Measurements from ENCODE around the gene PACS1.
A peak's percentile ranks its signal among the peaks of the same experiment; 100 is the strongest.

Gene PACS1

GRCh38 chr11:66218846-66219620, 149.0 kb downstream of the PACS1 start:
- peaks cover 12 to 14% of the 10 kb centered on the region in 2 donors for H3K4me1 Mint-ChIP-seq (ENCODE audit: low read depth in 2 of 2)
- H3K4me3 Mint-ChIP-seq, result no peak overlapping the region
- DNase-seq, result no peak
- no peak for ATAC-seq (replicated peaks)
- H3K27ac Mint-ChIP-seq, result peak overlapping the region in 1 of 2 donors; percentile 42
- no peaks in the 10 kb centered on the region for H3K9me3 Mint-ChIP-seq
- peaks cover 69% of the 10 kb centered on the region for H3K36me3 Mint-ChIP-seq (ENCODE audit: insufficient read depth)
- H3K27me3 Mint-ChIP-seq, result no peaks in the 10 kb centered on the region

GRCh38 chr11:66219846-66220565, 149.9 kb downstream of the PACS1 start:
- H3K4me3 Mint-ChIP-seq, result no peak overlapping the region
- DNase-seq (no peak), ATAC-seq (replicated peaks) (no peak)
- no peaks in the 10 kb centered on the region for H3K27me3 Mint-ChIP-seq
- no peaks in the 10 kb centered on the region for H3K9me3 Mint-ChIP-seq
- peak overlapping the region; percentile 38 to 93 for H3K27ac Mint-ChIP-seq
- H3K36me3 Mint-ChIP-seq (ENCODE audit: insufficient read depth), result peaks cover 70% of the 10 kb centered on the region
- peaks cover 12 to 14% of the 10 kb centered on the region in 2 donors for H3K4me1 Mint-ChIP-seq (ENCODE audit: low read depth in 2 of 2)

GRCh38 chr11:66220566-66220935, 150.5 kb downstream of the PACS1 start:
- Mint-ChIP-seq H3K27ac (peak overlapping the region; percentile 38 to 93), H3K9me3 (no peaks in the 10 kb centered on the region), H3K4me3 (no peak overlapping the region), H3K36me3 (ENCODE audit: insufficient read depth) (peaks cover 70% of the 10 kb centered on the region), H3K27me3 (no peaks in the 10 kb centered on the region), H3K4me1 (ENCODE audit: low read depth in 2 of 2) (peaks cover 12 to 14% of the 10 kb centered on the region in 2 donors)
- ATAC-seq (replicated peaks), result no peak
- DNase-seq, result no peak

- no peaks in the 10 kb centered on the region for H3K9me3 Mint-ChIP-seq
- no peak for ATAC-seq (replicated peaks)
- no peaks in the 10 kb centered on the region for H3K27me3 Mint-ChIP-seq
- H3K27ac Mint-ChIP-seq, result peak overlapping the region; percentile 93 to 98
- H3K36me3 Mint-ChIP-seq (ENCODE audit: insufficient read depth), result peaks cover 68% of the 10 kb centered on the region
- no peak overlapping the region for H3K4me3 Mint-ChIP-seq
- no peak for DNase-seq
- H3K4me1 Mint-ChIP-seq (ENCODE audit: low read depth in 2 of 2), result peaks cover 12 to 14% of the 10 kb centered on the region in 2 donors
Measured at GRCh38 chr11:66221012-66221411, 150.9 kb downstream of the PACS1 start.

GRCh38 chr11:66221726-66222236, 151.7 kb downstream of the PACS1 start:
- H3K27ac Mint-ChIP-seq, result peak overlapping the region; percentile 93 to 98
- no peak overlapping the region for H3K4me3 Mint-ChIP-seq
- no peak for ATAC-seq (replicated peaks)
- no peak for DNase-seq
- H3K27me3 Mint-ChIP-seq, result no peaks in the 10 kb centered on the region
- peaks cover 12 to 14% of the 10 kb centered on the region in 2 donors for H3K4me1 Mint-ChIP-seq (ENCODE audit: low read depth in 2 of 2)
- H3K9me3 Mint-ChIP-seq, result no peaks in the 10 kb centered on the region
- peaks cover 62% of the 10 kb centered on the region for H3K36me3 Mint-ChIP-seq (ENCODE audit: insufficient read depth)

- Mint-ChIP-seq H3K27me3 (no peaks in the 10 kb centered on the region), H3K36me3 (ENCODE audit: insufficient read depth) (peaks cover 60% of the 10 kb centered on the region), H3K4me1 (ENCODE audit: low read depth in 2 of 2) (peaks cover 12 to 14% of the 10 kb centered on the region in 2 donors), H3K27ac (peak overlapping the region; percentile 93 to 98), H3K4me3 (no peak overlapping the region), H3K9me3 (no peaks in the 10 kb centered on the region)
- ATAC-seq (replicated peaks), result peak; percentile 97
- DNase-seq, result peak; percentile 93 to 95 (median 94)
Measured at GRCh38 chr11:66222358-66223149, 152.5 kb downstream of the PACS1 start.

- no peaks in the 10 kb centered on the region for H3K27me3 Mint-ChIP-seq
- H3K4me3 Mint-ChIP-seq, result no peak overlapping the region
- DNase-seq (no peak), ATAC-seq (replicated peaks) (no peak)
- H3K9me3 Mint-ChIP-seq, result no peaks in the 10 kb centered on the region
- no peak overlapping the region for H3K27ac Mint-ChIP-seq
- peaks cover 9 to 10% of the 10 kb centered on the region in 2 donors for H3K4me1 Mint-ChIP-seq (ENCODE audit: low read depth in 2 of 2)
- H3K36me3 Mint-ChIP-seq (ENCODE audit: insufficient read depth), result peaks cover 59% of the 10 kb centered on the region
Measured at GRCh38 chr11:66224226-66224855, 154.3 kb downstream of the PACS1 start.

GRCh38 chr11:66225066-66225465, 155.0 kb downstream of the PACS1 start:
- Mint-ChIP-seq H3K4me1 (ENCODE audit: low read depth in 2 of 2) (peaks cover 9 to 10% of the 10 kb centered on the region in 2 donors), H3K9me3 (no peaks in the 10 kb centered on the region), H3K36me3 (ENCODE audit: insufficient read depth) (peaks cover 53% of the 10 kb centered on the region), H3K27me3 (no peaks in the 10 kb centered on the region), H3K4me3 (no peak overlapping the region), H3K27ac (no peak overlapping the region)
- ATAC-seq (replicated peaks) (no peak), DNase-seq (no peak)

GRCh38 chr11:66226101-66226500, 156.0 kb downstream of the PACS1 start:
- Mint-ChIP-seq H3K9me3 (no peaks in the 10 kb centered on the region), H3K36me3 (ENCODE audit: insufficient read depth) (peaks cover 55% of the 10 kb centered on the region), H3K4me3 (no peak overlapping the region), H3K27ac (no peak overlapping the region), H3K4me1 (ENCODE audit: low read depth in 2 of 2) (peaks cover 9 to 10% of the 10 kb centered on the region in 2 donors), H3K27me3 (no peaks in the 10 kb centered on the region)
- no peak for DNase-seq
- ATAC-seq (replicated peaks), result no peak

- DNase-seq (no peak), ATAC-seq (replicated peaks) (no peak)
- peaks cover 0 to under 1% of the 10 kb centered on the region in 2 donors for H3K4me1 Mint-ChIP-seq (ENCODE audit: low read depth in 2 of 2)
- no peak overlapping the region for H3K27ac Mint-ChIP-seq
- no peaks in the 10 kb centered on the region for H3K9me3 Mint-ChIP-seq
- no peak overlapping the region for H3K4me3 Mint-ChIP-seq
- peaks cover 49% of the 10 kb centered on the region for H3K36me3 Mint-ChIP-seq (ENCODE audit: insufficient read depth)
- H3K27me3 Mint-ChIP-seq, result no peaks in the 10 kb centered on the region
Measured at GRCh38 chr11:66227700-66228099, 157.6 kb downstream of the PACS1 start.

GRCh38 chr11:66228521-66228920, 158.4 kb downstream of the PACS1 start:
- H3K4me1 Mint-ChIP-seq (ENCODE audit: low read depth in 2 of 2), result no peaks in the 10 kb centered on the region
- no peak for ATAC-seq (replicated peaks)
- no peaks in the 10 kb centered on the region for H3K27me3 Mint-ChIP-seq
- no peak for DNase-seq
- no peak overlapping the region for H3K4me3 Mint-ChIP-seq
- peak overlapping the region in 1 of 2 donors; percentile 39 for H3K27ac Mint-ChIP-seq
- peaks cover 50% of the 10 kb centered on the region for H3K36me3 Mint-ChIP-seq (ENCODE audit: insufficient read depth)
- no peaks in the 10 kb centered on the region for H3K9me3 Mint-ChIP-seq

- DNase-seq (no peak), ATAC-seq (replicated peaks) (no peak)
- Mint-ChIP-seq H3K9me3 (no peaks in the 10 kb centered on the region), H3K4me3 (no peak overlapping the region), H3K4me1 (ENCODE audit: low read depth in 2 of 2) (no peaks in the 10 kb centered on the region), H3K27ac (peak overlapping the region in 1 of 2 donors; percentile 82), H3K27me3 (no peaks in the 10 kb centered on the region), H3K36me3 (ENCODE audit: insufficient read depth) (peaks cover 46% of the 10 kb centered on the region)
Measured at GRCh38 chr11:66230156-66230555, 160.1 kb downstream of the PACS1 start.

- Mint-ChIP-seq H3K4me3 (no peak overlapping the region), H3K27me3 (no peaks in the 10 kb centered on the region), H3K27ac (no peak overlapping the region), H3K4me1 (ENCODE audit: low read depth in 2 of 2) (no peaks in the 10 kb centered on the region), H3K9me3 (no peaks in the 10 kb centered on the region), H3K36me3 (ENCODE audit: insufficient read depth) (peaks cover 52% of the 10 kb centered on the region)
- ATAC-seq (replicated peaks) (no peak), DNase-seq (no peak)
Measured at GRCh38 chr11:66230978-66231377, 160.9 kb downstream of the PACS1 start.

All from effector memory CD8-positive, alpha-beta T cell (primary cell).